ENCODE results near the gene AARSD1.

DNA sequence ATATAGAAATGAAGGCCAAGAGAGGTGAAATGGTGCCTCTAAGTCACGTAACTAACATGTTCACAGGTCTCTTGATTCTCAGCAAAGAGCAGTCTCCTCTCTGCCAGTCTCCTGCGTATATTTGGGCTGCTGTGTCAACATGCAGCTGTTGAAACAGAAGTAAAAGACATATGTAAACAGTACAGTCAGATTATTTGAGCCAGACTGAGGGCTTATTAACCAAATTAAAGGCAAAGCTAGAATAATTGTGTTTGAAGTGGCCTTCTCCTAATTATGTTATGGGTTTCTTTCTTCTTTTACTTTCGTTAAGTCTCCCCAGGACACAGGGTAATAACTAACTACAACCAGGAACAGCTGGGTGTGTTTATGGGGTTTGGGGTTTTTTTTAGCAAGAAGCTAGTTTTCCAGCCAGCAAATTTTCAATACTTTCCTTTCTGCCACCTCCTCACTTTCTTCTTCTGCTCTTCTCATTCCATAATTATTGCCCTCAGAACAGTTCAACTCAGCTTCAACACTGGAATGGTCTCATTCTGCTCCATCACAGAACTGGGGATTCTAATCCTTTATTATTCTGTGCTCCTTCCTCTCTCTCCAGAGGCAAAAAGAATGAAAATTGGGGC lies 45.2 kb downstream of the AARSD1 start:
- TF ChIP-seq POLR2AphosphoS5 (IDR thresholded peaks at IDR 0.05; ENCODE audit: low read depth) (no peak), ZNF331 (CRISPR knock-in tag; IDR thresholded peaks at IDR 0.05; ENCODE audit: low read depth) (no peak)
- TF ChIP-seq, protein P1, sequence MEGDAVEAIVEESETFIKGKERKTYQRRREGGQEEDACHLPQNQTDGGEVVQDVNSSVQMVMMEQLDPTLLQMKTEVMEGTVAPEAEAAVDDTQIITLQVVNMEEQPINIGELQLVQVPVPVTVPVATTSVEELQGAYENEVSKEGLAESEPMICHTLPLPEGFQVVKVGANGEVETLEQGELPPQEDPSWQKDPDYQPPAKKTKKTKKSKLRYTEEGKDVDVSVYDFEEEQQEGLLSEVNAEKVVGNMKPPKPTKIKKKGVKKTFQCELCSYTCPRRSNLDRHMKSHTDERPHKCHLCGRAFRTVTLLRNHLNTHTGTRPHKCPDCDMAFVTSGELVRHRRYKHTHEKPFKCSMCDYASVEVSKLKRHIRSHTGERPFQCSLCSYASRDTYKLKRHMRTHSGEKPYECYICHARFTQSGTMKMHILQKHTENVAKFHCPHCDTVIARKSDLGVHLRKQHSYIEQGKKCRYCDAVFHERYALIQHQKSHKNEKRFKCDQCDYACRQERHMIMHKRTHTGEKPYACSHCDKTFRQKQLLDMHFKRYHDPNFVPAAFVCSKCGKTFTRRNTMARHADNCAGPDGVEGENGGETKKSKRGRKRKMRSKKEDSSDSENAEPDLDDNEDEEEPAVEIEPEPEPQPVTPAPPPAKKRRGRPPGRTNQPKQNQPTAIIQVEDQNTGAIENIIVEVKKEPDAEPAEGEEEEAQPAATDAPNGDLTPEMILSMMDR (conservative IDR thresholded peaks at IDR 0.05; ENCODE audit: low read depth in 2 of 2) = no peak

Data from GM23338 (cell line).